ENCODE data around the gene TMEM247.

Gene TMEM247

GRCh38 chr2:46525522-46526155 lies 46.3 kb downstream of the TMEM247 start:
- no peak for FAIRE-seq
- no peak for DNase-seq (ENCODE audit: insufficient read length, low spot score)
- TF ChIP-seq POLR2A (IDR thresholded peaks at IDR 0.05; ENCODE audit: low read depth, low read length): no peak

DNA sequence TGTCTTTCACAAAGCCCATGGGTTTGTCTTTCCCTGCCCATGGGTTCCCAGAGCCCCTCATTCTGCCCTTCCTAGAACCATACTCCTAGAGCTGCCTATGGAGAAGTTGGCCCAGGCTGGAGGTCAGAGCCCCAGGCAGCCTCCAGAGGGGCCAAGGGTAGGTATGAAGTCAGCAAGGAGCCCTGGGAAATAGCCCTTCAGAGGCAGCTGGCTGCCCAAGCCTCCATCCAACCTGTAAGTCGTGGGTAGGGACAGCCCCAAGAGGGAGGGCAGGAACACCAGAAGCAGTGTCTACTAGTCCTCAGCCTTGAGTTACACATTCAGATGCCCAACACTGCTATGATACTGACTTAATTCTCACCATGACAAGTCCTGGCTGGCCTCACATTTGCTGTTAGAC lies 49.5 kb downstream of the TMEM247 start:
- DNase-seq (ENCODE audit: insufficient read length, low spot score) (no peak), FAIRE-seq (no peak)

GRCh38 chr2:46530639-46531038 lies 51.3 kb downstream of the TMEM247 start:
- DNase-seq (ENCODE audit: insufficient read length, low spot score): no peak
- no peak for TF ChIP-seq POLR2A (IDR thresholded peaks at IDR 0.05; ENCODE audit: low read depth, low read length)
- no peak for FAIRE-seq

More for the DNA sequence above, 49.5 kb downstream of the TMEM247 start:
- TF ChIP-seq POLR2A (IDR thresholded peaks at IDR 0.05; ENCODE audit: low read depth, low read length): no peak

GRCh38 chr2:46531863-46532262 lies 52.5 kb downstream of the TMEM247 start:
- DNase-seq (ENCODE audit: insufficient read length, low spot score) (no peak), FAIRE-seq (no peak)
- TF ChIP-seq POLR2A (IDR thresholded peaks at IDR 0.05; ENCODE audit: low read depth, low read length): no peak
